Activated CD8-positive, alpha-beta T cell treated with anti-CD3 and anti-CD28 coated beads for 36 hours (primary cell): Measurements from ENCODE around the gene EPHA5. TPM values are rescaled to one million over a fixed set of nuclear protein-coding genes. Genes with fewer than 3 reads are reported as not detected.

Experiments
- ATAC-seq: fragments of 200-7000 bp; cut with Tn5 transposase; one replicate; pipeline ENCODE4 v1.10.0; 2021; ENCODE audit warnings: mild to moderate bottlenecking, moderate library complexity
- CTCF ChIA-PET: fragments of 350-600 bp; sonication (Branson Sonifier 250); formaldehyde crosslinking; loops from one replicate; lab custom pipeline; 2021; ENCODE audit warnings: antibody characterized with exemption; lab: Charles Lee
- POLR2A ChIA-PET: fragments of 350-600 bp; sonication (Branson Sonifier 250); formaldehyde crosslinking; loops from one replicate; lab custom pipeline; 2021; ENCODE audit warnings: antibody characterized with exemption; lab: Charles Lee
- DNase-seq: peaks from one replicate; pipeline ENCODE4 v3.0.0-alpha.2; 2020
- H3K27ac Mint-ChIP-seq: one replicate; pipeline ENCODE4 v1.8.0; 2021; ENCODE audit warnings: mild to moderate bottlenecking, mixed read lengths
- H3K27me3 Mint-ChIP-seq: one replicate; pipeline ENCODE4 v1.8.0; 2021; ENCODE audit warnings: mixed read lengths
- H3K36me3 Mint-ChIP-seq: one replicate; pipeline ENCODE4 v1.8.0; 2021; ENCODE audit warnings: low read depth, mixed read lengths
- H3K4me1 Mint-ChIP-seq: one replicate; pipeline ENCODE4 v1.8.0; 2021; ENCODE audit warnings: low read depth, mixed read lengths
- H3K4me3 Mint-ChIP-seq: one replicate; pipeline ENCODE4 v1.8.0; 2021; ENCODE audit warnings: mild to moderate bottlenecking, moderate library complexity, mixed read lengths
- H3K9me3 Mint-ChIP-seq: one replicate; pipeline ENCODE4 v1.8.0; 2021; ENCODE audit warnings: mixed read lengths
- intact Hi-C: fragments of 100-400 bp; cut with micrococcal nuclease; formaldehyde crosslinking; loops from one replicate; pipeline ENCODE4 v1.10.0; 2022
- total RNA-seq, 2 experiments: library from RNA; stranded (reverse); gene quantifications; one replicate each; pipeline ENCODE4 v1.2.3, GENCODE V29; 2021
- TF ChIP-seq, protein P1 (sequence below): fragments of 200-600 bp; IDR thresholded peaks from one replicate; pipeline ENCODE4 v1.8.0; 2022; ENCODE audit warnings: antibody characterized with exemption, mild to moderate bottlenecking

Gene EPHA5
- total RNA-seq, 2 experiments from 2014 or later: not detected

DNA sequence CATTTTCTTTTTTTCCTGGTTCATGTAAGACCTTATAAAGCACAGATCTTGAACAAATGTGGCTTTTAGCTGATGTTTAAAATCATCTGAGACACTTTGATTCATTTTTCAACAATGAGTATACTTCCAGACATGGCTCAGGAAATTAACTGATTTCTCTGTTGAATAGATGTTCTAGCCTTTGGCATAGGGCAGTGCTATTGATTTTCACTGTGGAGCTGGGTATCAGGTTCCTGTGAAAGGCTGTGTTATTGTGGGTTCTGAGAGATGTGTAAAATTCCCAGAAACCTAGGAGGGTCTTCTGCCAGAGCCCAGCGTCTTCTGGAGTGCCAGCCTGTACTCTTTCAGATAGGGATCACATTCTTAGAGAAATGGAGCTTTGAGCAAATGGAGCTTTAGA, 278.9 kb downstream of the EPHA5 start:
- no peaks in the 10 kb centered on the region for H3K36me3 Mint-ChIP-seq
- peaks cover 11% of the 10 kb centered on the region for H3K9me3 Mint-ChIP-seq
- no peak overlapping the region for H3K27ac Mint-ChIP-seq
- H3K4me3 Mint-ChIP-seq: no peak overlapping the region
- ChIA-PET POLR2A (no interaction called here), CTCF (no interaction called here)
- DNase-seq (no peak), ATAC-seq (no peak)
- TF ChIP-seq, protein P1, sequence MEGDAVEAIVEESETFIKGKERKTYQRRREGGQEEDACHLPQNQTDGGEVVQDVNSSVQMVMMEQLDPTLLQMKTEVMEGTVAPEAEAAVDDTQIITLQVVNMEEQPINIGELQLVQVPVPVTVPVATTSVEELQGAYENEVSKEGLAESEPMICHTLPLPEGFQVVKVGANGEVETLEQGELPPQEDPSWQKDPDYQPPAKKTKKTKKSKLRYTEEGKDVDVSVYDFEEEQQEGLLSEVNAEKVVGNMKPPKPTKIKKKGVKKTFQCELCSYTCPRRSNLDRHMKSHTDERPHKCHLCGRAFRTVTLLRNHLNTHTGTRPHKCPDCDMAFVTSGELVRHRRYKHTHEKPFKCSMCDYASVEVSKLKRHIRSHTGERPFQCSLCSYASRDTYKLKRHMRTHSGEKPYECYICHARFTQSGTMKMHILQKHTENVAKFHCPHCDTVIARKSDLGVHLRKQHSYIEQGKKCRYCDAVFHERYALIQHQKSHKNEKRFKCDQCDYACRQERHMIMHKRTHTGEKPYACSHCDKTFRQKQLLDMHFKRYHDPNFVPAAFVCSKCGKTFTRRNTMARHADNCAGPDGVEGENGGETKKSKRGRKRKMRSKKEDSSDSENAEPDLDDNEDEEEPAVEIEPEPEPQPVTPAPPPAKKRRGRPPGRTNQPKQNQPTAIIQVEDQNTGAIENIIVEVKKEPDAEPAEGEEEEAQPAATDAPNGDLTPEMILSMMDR: no peak
- intact Hi-C loops: no loop called here
- no peaks in the 10 kb centered on the region for H3K27me3 Mint-ChIP-seq
- H3K4me1 Mint-ChIP-seq: no peaks in the 10 kb centered on the region

DNA sequence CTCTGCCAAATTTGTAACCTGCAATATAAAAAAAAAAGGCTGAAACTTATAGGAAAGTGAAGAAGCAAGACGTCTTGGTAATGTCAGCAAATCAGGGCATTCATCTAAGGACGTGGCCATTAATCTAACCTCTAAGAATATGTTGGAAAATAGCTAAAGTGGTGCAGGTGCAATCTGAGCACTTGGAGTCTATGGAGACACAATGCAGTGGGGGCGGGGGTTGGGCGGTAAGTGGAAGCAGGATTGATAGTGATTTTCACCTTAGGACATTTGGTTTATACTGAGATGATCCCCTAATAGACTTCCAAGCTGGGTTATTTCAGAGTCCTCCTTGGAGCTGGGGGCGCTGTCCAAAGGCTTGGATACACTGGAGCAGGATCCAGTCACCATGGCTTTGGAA, 283.4 kb downstream of the EPHA5 start:
- intact Hi-C loops: no loop called here
- ATAC-seq (no peak), DNase-seq (no peak)
- Mint-ChIP-seq H3K4me1 (no peaks in the 10 kb centered on the region), H3K27me3 (no peaks in the 10 kb centered on the region), H3K4me3 (no peak overlapping the region), H3K9me3 (peaks cover 9% of the 10 kb centered on the region), H3K36me3 (no peaks in the 10 kb centered on the region), H3K27ac (no peak overlapping the region)
- ChIA-PET CTCF (no interaction called here), POLR2A (no interaction called here)
- TF ChIP-seq, protein P1: no peak

DNA sequence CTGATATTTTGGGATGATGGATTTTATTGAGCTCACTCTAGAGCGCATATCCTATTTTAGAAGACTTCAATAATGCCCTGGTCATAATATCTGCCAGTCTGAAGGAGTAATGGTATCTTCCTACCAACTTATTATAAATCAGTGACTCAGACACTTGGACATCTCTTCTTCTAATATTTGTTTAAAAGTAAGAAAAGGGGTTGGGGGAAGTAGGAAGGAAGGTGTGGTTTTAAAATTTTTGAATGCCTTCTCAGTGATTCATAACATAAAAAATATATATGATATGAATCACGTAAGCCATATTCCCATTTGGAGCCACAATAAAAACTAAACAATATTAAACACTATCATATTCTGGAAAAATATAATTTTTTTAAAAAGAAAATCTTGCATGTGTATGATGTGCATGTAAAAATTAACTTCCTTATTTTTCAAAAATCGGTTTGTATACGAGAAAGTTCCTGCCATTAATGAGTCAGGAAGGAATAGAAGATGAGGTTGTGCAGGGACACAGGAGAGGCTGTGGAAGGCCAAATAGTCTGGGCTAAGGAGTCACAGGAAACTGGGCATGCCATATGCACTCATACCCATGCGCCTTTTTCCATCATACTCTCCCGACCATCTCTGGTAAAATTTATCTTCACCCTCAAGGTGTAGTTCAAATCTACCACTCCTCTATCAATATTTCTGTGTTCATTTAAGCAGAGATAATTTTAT, 286.5 kb downstream of the EPHA5 start:
- DNase-seq (no peak), ATAC-seq (no peak)
- TF ChIP-seq, protein P1: no peak
- H3K27me3 Mint-ChIP-seq: no peaks in the 10 kb centered on the region
- H3K4me3 Mint-ChIP-seq: no peak overlapping the region
- intact Hi-C loops: no loop called here
- POLR2A ChIA-PET: interaction anchor here (0.6 to 0.7 kb wide), 2 partner anchors 27 to 619 kb away, joined by 3 read pairs; no protein-coding TSS in a partner anchor
- H3K4me1 Mint-ChIP-seq: no peaks in the 10 kb centered on the region
- H3K36me3 Mint-ChIP-seq: no peaks in the 10 kb centered on the region
- CTCF ChIA-PET: no interaction called here
- H3K9me3 Mint-ChIP-seq: peaks cover 3% of the 10 kb centered on the region
- H3K27ac Mint-ChIP-seq: no peak overlapping the region

DNA sequence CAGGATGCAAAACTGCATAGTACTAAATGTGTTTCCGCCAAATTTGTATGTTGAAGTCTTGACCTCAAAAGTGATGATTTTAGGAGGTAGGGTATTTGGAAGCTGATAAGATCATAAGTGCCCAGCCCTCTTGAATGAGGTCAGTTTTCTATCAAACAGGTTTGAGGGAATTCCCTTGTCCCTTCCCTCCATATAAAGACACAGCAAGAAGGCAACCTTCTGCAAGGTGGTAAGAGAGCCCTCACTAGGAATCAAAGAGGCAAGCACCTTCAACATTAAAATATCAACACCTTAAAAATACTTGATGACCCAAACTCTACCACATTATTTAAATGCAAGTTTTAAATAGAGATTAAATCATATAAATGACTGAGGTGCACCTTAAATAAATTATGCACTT, 288.6 kb downstream of the EPHA5 start:
- ATAC-seq (no peak), DNase-seq (no peak)
- ChIA-PET POLR2A (no interaction called here), CTCF (no interaction called here)
- TF ChIP-seq, protein P1: no peak
- Mint-ChIP-seq H3K27ac (no peak overlapping the region), H3K27me3 (no peaks in the 10 kb centered on the region), H3K36me3 (no peaks in the 10 kb centered on the region), H3K4me1 (no peaks in the 10 kb centered on the region), H3K4me3 (no peak overlapping the region), H3K9me3 (peaks cover 3% of the 10 kb centered on the region)
- intact Hi-C loops: no loop called here

DNA sequence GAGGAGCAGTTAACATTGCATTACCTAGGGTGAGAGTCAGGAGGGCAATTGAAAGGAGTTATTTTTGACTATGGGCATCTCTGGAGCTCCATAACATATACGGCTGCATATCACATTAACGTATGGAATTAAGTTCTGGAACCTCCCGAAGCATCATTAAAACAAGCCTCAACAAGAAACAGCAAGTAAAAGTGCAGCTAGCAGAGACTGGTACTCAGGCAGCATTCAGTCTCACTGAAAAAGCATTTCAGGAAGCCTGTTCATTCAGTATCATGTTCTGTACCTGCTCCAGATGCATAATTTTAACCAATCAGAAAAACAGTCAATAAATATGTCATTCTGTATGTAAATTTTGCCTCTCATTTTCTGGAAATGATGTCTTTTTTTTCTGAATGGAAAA, 299.6 kb downstream of the EPHA5 start:
- intact Hi-C loops: no loop called here
- CTCF ChIA-PET: no interaction called here
- no peak overlapping the region for H3K4me3 Mint-ChIP-seq
- no peak for ATAC-seq
- POLR2A ChIA-PET: no interaction called here
- no peak overlapping the region for H3K27ac Mint-ChIP-seq
- no peaks in the 10 kb centered on the region for H3K36me3 Mint-ChIP-seq
- no peaks in the 10 kb centered on the region for H3K27me3 Mint-ChIP-seq
- no peaks in the 10 kb centered on the region for H3K4me1 Mint-ChIP-seq
- H3K9me3 Mint-ChIP-seq: peaks cover 11% of the 10 kb centered on the region
- no peak for DNase-seq
- TF ChIP-seq, protein P1: no peak
